ENCODE measurements around the gene CAV1. TPM values are rescaled to one million over a fixed set of nuclear protein-coding genes. Genes with fewer than 3 reads are reported as not detected.

Gene CAV1
- total and polyA plus RNA-seq, 2 of the 13 experiments (the other 11 are each of a cell fraction or from before 2014, with no cell fraction given): 0.40 TPM; not detected in 1

GRCh38 chr7:116547347-116547746 is 22.5 kb downstream of the CAV1 start (continued):
- TF ChIP-seq, protein P1, sequence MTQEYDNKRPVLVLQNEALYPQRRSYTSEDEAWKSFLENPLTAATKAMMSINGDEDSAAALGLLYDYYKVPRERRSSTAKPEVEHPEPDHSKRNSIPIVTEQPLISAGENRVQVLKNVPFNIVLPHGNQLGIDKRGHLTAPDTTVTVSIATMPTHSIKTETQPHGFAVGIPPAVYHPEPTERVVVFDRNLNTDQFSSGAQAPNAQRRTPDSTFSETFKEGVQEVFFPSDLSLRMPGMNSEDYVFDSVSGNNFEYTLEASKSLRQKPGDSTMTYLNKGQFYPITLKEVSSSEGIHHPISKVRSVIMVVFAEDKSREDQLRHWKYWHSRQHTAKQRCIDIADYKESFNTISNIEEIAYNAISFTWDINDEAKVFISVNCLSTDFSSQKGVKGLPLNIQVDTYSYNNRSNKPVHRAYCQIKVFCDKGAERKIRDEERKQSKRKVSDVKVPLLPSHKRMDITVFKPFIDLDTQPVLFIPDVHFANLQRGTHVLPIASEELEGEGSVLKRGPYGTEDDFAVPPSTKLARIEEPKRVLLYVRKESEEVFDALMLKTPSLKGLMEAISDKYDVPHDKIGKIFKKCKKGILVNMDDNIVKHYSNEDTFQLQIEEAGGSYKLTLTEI (CRISPR knock-in tag; conservative IDR thresholded peaks at IDR 0.05): no peak
- TF ChIP-seq, protein P2, sequence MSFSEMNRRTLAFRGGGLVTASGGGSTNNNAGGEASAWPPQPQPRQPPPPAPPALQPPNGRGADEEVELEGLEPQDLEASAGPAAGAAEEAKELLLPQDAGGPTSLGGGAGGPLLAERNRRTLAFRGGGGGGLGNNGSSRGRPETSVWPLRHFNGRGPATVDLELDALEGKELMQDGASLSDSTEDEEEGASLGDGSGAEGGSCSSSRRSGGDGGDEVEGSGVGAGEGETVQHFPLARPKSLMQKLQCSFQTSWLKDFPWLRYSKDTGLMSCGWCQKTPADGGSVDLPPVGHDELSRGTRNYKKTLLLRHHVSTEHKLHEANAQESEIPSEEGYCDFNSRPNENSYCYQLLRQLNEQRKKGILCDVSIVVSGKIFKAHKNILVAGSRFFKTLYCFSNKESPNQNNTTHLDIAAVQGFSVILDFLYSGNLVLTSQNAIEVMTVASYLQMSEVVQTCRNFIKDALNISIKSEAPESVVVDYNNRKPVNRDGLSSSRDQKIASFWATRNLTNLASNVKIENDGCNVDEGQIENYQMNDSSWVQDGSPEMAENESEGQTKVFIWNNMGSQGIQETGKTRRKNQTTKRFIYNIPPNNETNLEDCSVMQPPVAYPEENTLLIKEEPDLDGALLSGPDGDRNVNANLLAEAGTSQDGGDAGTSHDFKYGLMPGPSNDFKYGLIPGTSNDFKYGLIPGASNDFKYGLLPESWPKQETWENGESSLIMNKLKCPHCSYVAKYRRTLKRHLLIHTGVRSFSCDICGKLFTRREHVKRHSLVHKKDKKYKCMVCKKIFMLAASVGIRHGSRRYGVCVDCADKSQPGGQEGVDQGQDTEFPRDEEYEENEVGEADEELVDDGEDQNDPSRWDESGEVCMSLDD (CRISPR knock-in tag; IDR thresholded peaks at IDR 0.05; ENCODE audit: borderline replicate concordance): no peak
- TF ChIP-seq DDIT3 (CRISPR knock-in tag; IDR thresholded peaks at IDR 0.05) (no peak), FOXO1 (CRISPR knock-in tag; IDR thresholded peaks at IDR 0.05) (no peak), ARID4A (CRISPR knock-in tag; IDR thresholded peaks at IDR 0.05; ENCODE audit: borderline replicate concordance) (no peak), ZNF512B (CRISPR knock-in tag; IDR thresholded peaks at IDR 0.05; ENCODE audit: borderline replicate concordance) (no peak), HNRNPH1 (optimal IDR thresholded peaks at IDR 0.05; ENCODE audit: low read depth, low read length) (no peak), GABPA (IDR thresholded peaks at IDR 0.05; ENCODE audit: low read depth, low read length) (no peak), GABPA (CRISPR knock-in tag; IDR thresholded peaks at IDR 0.05; ENCODE audit: low read depth) (no peak)
- TF ChIP-seq, protein P3, sequence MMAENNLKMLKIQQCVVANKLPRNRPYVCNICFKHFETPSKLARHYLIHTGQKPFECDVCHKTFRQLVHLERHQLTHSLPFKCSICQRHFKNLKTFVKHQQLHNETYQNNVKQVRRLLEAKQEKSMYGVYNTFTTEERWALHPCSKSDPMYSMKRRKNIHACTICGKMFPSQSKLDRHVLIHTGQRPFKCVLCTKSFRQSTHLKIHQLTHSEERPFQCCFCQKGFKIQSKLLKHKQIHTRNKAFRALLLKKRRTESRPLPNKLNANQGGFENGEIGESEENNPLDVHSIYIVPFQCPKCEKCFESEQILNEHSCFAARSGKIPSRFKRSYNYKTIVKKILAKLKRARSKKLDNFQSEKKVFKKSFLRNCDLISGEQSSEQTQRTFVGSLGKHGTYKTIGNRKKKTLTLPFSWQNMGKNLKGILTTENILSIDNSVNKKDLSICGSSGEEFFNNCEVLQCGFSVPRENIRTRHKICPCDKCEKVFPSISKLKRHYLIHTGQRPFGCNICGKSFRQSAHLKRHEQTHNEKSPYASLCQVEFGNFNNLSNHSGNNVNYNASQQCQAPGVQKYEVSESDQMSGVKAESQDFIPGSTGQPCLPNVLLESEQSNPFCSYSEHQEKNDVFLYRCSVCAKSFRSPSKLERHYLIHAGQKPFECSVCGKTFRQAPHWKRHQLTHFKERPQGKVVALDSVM (CRISPR knock-in tag; IDR thresholded peaks at IDR 0.05): no peak

Data from HepG2 (cell line).